HG03175 (cell line): ENCODE measurements around the gene PTPN13.
"Not testable (repeated sequence)": the region's sequence is repeated elsewhere in the genome, so short reads cannot be mapped to it uniquely, and the experiment has no call there.

Experiments
- ATAC-seq: cut with Tn5 transposase; IDR thresholded peaks from one replicate; pipeline ENCODE4 v1.9.1; 2021; ENCODE audit warnings: mild to moderate bottlenecking, moderate library complexity; ENCODE audit not compliant: unreplicated experiment

PTPN13 gene

DNA sequence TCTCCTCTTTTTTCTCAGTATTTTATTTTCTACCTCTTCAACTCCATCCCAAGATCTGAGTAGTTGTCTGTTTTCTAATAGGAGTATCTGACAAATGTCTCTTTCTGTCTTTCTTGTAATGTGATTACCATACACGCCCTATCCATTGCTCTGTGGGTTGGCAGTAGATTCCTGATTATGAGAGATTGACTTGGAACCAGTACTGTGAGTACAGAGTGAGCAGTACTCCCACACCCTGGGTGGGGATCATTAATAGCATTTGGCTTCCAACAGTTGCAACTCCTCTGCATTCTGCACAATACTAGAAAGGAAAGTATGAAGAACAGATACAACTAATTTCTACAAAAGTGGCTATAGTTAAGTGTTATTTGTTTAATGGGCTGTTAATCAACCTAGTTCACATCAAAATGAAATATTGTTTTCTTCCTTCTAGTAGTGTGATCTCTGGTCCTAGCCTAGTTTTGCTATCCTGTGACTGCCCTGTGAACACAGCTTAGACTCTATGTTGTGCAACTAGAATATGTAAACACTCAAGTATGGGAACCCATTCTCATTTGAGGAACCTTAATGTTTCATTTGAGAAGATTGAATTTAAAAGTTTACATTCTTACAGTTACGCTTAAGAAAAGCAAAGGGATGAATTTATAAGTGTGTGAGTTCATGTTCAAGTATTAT is 112.9 kb downstream of the PTPN13 start:
- ATAC-seq, result no peak

DNA sequence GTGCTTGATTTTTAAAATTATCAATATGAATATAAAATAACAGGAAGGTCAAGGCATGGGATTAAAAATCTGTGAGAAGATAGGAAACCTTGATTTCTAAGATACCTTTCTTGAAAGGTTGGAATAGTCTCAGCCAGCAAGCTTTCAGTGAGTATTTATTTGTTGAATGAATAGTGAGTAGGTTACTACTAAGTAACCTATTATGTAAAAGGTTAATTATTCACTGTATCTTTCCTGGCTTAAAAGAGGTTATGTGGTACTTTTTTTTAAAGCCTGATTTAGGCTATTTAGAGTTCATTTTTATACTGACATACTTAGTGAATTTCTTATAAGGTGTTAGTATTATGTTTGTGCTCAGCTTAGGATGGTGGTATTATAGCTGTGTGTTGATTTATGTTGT is 123.5 kb downstream of the PTPN13 start:
- ATAC-seq, result peak; percentile 61

- ATAC-seq, result no peak
These were observed 124.0 kb downstream of the PTPN13 start for GRCh38 chr4:86718152-86718551.

- ATAC-seq, result not testable (repeated sequence)
These were observed 125.0 kb downstream of the PTPN13 start for GRCh38 chr4:86719149-86719548.

- no peak for ATAC-seq
These were observed 126.5 kb downstream of the PTPN13 start for GRCh38 chr4:86720508-86721068.

GRCh38 chr4:86721412-86721811 is 127.3 kb downstream of the PTPN13 start:
- no peak for ATAC-seq

- ATAC-seq, result no peak
These were observed 136.2 kb downstream of the PTPN13 start for GRCh38 chr4:86730310-86730709.

- no peak for ATAC-seq
These were observed 143.1 kb downstream of the PTPN13 start for GRCh38 chr4:86737244-86737643.

DNA sequence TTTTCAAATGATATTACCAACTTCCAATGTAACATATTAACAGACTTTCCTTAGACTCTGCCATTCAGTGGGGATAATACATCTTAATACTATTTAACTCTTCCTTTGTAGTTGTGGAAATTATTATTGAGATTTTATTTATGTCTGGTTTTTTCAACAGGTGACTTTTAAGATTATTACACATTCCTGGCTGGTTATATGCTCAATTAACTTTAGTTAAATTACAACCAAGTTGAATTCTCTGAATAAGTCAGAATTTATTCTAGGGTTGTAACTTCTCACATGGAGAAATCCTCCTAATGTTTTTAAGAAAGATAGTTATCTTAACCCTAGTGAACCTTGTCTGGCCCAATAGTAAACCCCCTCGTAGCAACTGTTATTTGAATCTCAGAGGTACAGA is 147.7 kb downstream of the PTPN13 start:
- no peak for ATAC-seq

DNA sequence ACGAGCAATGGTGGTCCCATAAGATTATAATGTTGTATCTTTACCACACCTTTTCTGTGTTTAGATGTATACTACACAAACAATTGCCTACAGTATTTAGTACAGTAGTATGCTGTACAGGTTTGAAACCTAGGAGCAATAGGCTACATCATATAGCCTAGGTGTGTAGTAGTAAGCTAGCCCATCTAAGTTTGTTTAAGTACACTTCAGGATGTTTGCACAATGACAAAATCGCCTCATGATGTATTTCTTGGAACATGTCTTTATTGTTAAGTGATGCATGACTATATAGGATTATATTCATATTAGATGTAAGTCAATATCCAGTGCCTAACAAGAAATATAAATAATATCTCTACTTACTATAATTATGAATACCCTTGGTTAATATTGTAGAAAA is 150.5 kb downstream of the PTPN13 start:
- no peak for ATAC-seq

DNA sequence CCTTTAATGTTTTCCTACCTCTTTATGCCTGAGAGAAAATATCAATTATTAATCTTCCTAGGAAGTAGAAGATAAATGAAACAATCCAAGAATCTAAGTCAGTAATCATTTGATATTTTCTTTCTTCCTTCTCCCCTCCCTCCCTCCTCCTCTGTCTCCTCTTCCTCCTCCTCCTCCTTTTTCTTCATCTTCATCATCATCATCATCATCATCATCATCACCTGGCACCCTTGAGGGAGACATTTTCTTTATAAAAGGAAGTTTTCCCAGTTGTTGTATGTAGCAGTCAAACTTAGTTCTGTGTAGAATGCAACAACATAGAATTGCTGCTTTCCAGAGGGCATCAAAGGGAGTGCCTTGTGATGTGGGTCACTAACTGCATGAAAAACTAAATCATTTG is 155.0 kb downstream of the PTPN13 start:
- ATAC-seq, result no peak

DNA sequence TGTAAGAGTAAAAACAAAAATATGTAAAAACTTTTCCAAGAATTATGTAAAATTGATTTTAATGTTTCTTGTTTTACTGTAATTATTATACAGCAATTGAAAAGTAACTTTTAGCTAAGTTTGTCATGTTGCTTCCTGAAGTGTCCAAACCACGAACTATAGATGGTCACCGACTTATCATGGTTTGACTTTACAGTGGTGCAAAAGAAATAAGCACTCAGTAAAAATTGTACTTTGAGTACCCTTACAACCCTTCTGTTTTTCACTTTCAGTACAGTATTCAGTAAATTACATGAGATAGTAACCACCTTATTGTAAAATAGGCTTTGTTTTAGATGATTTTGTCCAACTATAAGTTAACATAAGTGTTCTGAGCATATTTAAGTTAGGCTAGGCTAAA is 161.3 kb downstream of the PTPN13 start:
- ATAC-seq, result no peak

DNA sequence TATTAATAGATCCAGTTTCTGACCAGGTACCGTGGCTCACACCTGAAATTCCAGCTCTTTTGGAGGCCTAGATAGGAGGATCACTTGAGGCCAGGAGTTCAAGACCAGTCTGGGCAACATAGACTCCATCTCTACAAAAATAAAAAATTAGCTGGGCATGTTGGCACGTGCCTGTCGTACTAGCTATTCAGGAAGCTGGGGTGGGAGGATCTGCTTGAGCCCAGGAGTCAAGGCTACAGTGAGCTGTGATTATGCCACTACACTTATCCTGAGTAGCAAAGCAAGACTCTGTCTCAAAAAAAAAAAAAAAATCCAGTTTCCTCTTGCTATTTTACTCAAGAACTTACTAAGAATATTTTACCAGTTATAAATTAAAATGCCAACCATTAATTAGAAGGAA is 163.4 kb downstream of the PTPN13 start:
- ATAC-seq, result no peak

GRCh38 chr4:86759298-86759697 is 165.2 kb downstream of the PTPN13 start:
- ATAC-seq, result no peak

DNA sequence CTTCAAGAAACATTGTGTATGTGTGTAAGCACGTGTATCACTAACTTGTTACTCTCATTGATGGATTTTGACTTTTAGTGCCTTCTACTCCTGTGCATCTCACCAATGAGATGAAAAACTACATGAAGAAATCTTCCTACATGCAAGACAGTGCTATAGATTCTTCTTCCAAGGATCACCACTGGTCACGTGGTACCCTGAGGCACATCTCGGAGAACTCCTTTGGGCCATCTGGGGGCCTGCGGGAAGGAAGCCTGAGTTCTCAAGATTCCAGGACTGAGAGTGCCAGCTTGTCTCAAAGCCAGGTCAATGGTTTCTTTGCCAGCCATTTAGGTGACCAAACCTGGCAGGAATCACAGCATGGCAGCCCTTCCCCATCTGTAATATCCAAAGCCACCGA is 168.5 kb downstream of the PTPN13 start:
- no peak for ATAC-seq

DNA sequence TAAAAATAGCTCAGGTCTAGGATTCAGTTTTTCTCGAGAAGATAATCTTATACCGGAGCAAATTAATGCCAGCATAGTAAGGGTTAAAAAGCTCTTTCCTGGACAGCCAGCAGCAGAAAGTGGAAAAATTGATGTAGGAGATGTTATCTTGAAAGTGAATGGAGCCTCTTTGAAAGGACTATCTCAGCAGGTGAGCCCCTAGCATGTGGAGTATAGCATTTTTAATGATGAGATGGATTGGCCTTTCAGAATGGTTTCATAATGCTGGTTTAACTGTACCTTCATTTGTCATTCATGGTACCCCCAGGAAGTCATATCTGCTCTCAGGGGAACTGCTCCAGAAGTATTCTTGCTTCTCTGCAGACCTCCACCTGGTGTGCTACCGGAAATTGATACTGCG is 175.7 kb downstream of the PTPN13 start:
- ATAC-seq, result no peak

DNA sequence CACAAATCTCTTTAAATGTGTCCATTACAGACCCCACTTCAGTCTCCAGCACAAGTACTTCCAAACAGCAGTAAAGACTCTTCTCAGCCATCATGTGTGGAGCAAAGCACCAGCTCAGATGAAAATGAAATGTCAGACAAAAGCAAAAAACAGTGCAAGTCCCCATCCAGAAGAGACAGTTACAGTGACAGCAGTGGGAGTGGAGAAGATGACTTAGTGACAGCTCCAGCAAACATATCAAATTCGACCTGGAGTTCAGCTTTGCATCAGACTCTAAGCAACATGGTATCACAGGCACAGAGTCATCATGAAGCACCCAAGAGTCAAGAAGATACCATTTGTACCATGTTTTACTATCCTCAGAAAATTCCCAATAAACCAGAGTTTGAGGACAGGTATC is 177.0 kb downstream of the PTPN13 start:
- ATAC-seq, result no peak

DNA sequence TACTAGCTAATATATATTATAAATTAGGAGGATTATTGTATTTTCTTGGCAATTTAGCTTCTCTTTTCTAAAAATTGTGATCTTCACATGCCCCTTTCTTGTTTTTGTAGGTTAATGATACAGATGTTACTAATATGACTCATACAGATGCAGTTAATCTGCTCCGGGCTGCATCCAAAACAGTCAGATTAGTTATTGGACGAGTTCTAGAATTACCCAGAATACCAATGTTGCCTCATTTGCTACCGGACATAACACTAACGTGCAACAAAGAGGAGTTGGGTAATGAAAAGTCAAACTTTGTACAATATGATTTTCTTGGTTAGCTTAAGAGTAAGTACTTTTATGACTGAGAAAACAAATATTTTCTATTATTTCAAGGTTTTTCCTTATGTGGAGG is 180.9 kb downstream of the PTPN13 start:
- no peak for ATAC-seq

DNA sequence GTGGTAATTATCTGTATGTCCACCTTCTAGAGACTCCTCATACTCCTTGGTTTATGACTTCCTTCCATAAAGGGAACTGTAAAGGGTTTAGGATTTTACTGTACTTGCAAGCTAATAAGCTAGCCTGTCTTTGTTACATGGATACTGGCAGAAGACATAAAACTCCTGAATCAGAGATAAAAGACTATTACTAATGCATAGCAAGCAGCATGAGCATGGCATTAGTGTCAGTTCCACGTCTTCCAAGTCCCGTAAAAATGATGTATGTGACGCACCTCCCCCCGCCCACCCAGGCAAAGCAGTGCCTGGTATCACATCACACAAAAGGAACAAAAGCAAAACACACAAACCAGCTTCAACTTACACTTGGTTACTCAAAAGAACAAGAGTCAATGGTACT is 184.1 kb downstream of the PTPN13 start:
- ATAC-seq, result no peak

DNA sequence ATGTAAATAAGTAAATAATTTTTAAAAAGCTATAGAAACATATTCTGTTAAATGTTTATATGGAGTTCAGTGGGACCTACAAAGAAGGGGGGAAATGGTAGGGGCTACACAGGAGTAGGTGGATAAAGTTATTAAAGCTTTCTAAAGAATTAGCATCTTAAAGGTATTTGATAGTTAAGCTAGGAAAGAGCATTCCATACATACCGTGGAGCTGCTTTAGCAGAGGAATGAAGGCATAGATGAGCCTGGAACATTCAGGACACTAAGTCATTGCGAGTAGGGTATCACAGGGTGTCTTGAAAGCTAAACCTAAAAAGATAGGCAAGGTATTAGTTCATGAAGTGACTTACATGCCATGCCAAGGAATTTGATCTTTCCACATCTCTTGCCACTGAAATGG is 194.7 kb downstream of the PTPN13 start:
- no peak for ATAC-seq

DNA sequence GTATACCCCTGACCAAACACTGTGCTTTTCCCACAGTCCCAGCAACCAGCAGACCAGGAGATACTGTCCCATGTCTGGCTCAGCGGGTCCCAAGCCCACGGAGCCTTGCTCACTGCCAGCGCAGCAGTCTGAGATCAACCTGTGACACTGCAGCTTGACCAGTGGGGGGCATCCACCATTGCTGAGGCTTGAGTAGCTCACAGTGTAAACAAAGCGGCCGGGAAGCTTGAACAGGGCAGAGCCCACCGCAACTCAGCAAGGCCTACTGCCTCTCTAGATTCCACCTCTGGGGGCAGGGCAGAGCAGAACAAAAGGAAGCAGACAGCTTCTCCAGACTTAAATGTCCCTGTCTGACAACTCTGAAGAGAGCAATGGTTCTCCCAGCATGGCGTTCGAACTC is 197.0 kb downstream of the PTPN13 start:
- ATAC-seq, result no peak

- no peak for ATAC-seq
These were observed 215.7 kb downstream of the PTPN13 start for GRCh38 chr4:86809809-86810208.

GRCh38 chr4:86810847-86811246 is 216.7 kb downstream of the PTPN13 start:
- ATAC-seq, result no peak
